Activated B cell treated with CpG ODN at 0.5 μM for 24 hours (primary cell): Measurements from ENCODE around the gene CD3E. TPM values are rescaled to one million over a fixed set of nuclear protein-coding genes. Genes with fewer than 3 reads are reported as not detected.
A peak's percentile ranks its signal among the peaks of the same experiment; 100 is the strongest.

Source experiments
- ATAC-seq: fragments of 200-7000 bp; cut with Tn5 transposase; one replicate; pipeline ENCODE4 v1.10.0; 2021; ENCODE audit warnings: low read depth, mild to moderate bottlenecking, moderate library complexity
- CTCF ChIA-PET: fragments of 350-600 bp; sonication (Branson Sonifier 250); formaldehyde crosslinking; loops from one replicate; lab custom pipeline; 2021; ENCODE audit warnings: antibody characterized with exemption; lab: Charles Lee
- POLR2A ChIA-PET: fragments of 350-600 bp; sonication (Branson Sonifier 250); formaldehyde crosslinking; loops from one replicate; lab custom pipeline; 2021; ENCODE audit warnings: antibody characterized with exemption; lab: Charles Lee
- DNase-seq: peaks from one replicate; pipeline ENCODE4 v3.0.0; 2022
- H3K27ac Mint-ChIP-seq: one replicate; pipeline ENCODE4 v1.8.0; 2020; ENCODE audit warnings: mixed read lengths
- H3K27me3 Mint-ChIP-seq: one replicate; pipeline ENCODE4 v1.8.0; 2021; ENCODE audit warnings: mixed read lengths
- H3K36me3 Mint-ChIP-seq: one replicate; pipeline ENCODE4 v1.8.0; 2021; ENCODE audit warnings: low read depth, mixed read lengths
- H3K4me1 Mint-ChIP-seq: one replicate; pipeline ENCODE4 v1.8.0; 2021; ENCODE audit warnings: mixed read lengths
- H3K4me3 Mint-ChIP-seq: one replicate; pipeline ENCODE4 v1.8.0; 2020; ENCODE audit warnings: mild to moderate bottlenecking, mixed read lengths
- H3K9me3 Mint-ChIP-seq: one replicate; pipeline ENCODE4 v1.8.0; 2020; ENCODE audit warnings: mixed read lengths
- CTCF ChIP-seq: fragments of 200-600 bp; IDR thresholded peaks from one replicate; pipeline ENCODE4 v1.8.0; 2022; ENCODE audit warnings: antibody characterized with exemption, mild to moderate bottlenecking
- intact Hi-C: fragments of 100-400 bp; cut with micrococcal nuclease; formaldehyde crosslinking; loops from one replicate; pipeline ENCODE4 v1.15.1; 2024
- total RNA-seq: library from RNA; stranded (reverse); gene quantifications from 2 replicates; pipeline ENCODE4 v1.2.3, GENCODE V29; 2022

CD3E gene
- total RNA-seq, 1 donor from 2014 or later = 0.95 TPM

GRCh38 chr11:118295199-118295598 is 9.3 kb upstream of the CD3E start:
- no peak for DNase-seq
- ChIA-PET CTCF (interaction anchor here (0.7 to 2.1 kb wide), 24 partner anchors 9 to 479 kb away, joined by 3 to 22 read pairs (median 4); partner anchors contain the start of genes CD3E, MPZL2 and UBE4A), POLR2A (interaction anchor here (1.4 kb wide), 1 partner anchor 64 kb away, joined by 3 read pairs; the partner anchor contains the start of gene UBE4A)
- intact Hi-C loops = no loop called here
- Mint-ChIP-seq H3K4me1 (no peaks in the 10 kb centered on the region), H3K27ac (no peak overlapping the region), H3K9me3 (no peaks in the 10 kb centered on the region), H3K27me3 (peaks cover 13% of the 10 kb centered on the region), H3K4me3 (no peak overlapping the region), H3K36me3 (no peaks in the 10 kb centered on the region)
- ATAC-seq = no peak
- TF ChIP-seq CTCF = no peak

GRCh38 chr11:118295815-118296454 is 8.6 kb upstream of the CD3E start:
- ATAC-seq (peak; percentile 34), DNase-seq (no peak)
- peaks cover 11% of the 10 kb centered on the region for H3K27me3 Mint-ChIP-seq
- ChIA-PET POLR2A (interaction anchor here (0.8 to 1.4 kb wide), 2 partner anchors 58 to 63 kb away, joined by 3 read pairs; partner anchors contain the start of gene UBE4A), CTCF (interaction anchor here (0.7 to 2.1 kb wide), 23 partner anchors 9 to 480 kb away, joined by 3 to 22 read pairs (median 5); partner anchors contain the start of genes CD3E, MPZL2 and UBE4A)
- intact Hi-C loops = loop anchor here (1.0 kb wide), 2 partner anchors 57 to 192 kb away; no protein-coding TSS in a partner anchor
- H3K36me3 Mint-ChIP-seq = no peaks in the 10 kb centered on the region
- peak; percentile 44 for TF ChIP-seq CTCF
- no peaks in the 10 kb centered on the region for H3K9me3 Mint-ChIP-seq
- no peak overlapping the region for H3K27ac Mint-ChIP-seq
- H3K4me1 Mint-ChIP-seq = no peaks in the 10 kb centered on the region
- H3K4me3 Mint-ChIP-seq = no peak overlapping the region

GRCh38 chr11:118301600-118302195 is 2.8 kb upstream of the CD3E start:
- intact Hi-C loops = no loop called here
- ChIA-PET POLR2A (interaction anchor here (0.6 kb wide), 2 partner anchors 48 to 442 kb away, joined by 3 to 5 read pairs; no protein-coding TSS in a partner anchor), CTCF (interaction anchor here (1.3 kb wide), 1 partner anchor 103 kb away, joined by 5 read pairs; no protein-coding TSS in a partner anchor)
- Mint-ChIP-seq H3K27me3 (peaks cover 6% of the 10 kb centered on the region), H3K4me1 (peaks cover 7% of the 10 kb centered on the region), H3K4me3 (no peak overlapping the region), H3K9me3 (no peaks in the 10 kb centered on the region), H3K36me3 (no peaks in the 10 kb centered on the region), H3K27ac (no peak overlapping the region)
- DNase-seq (no peak), ATAC-seq (no peak)
- TF ChIP-seq CTCF = no peak

GRCh38 chr11:118304227-118304567 is 333 bp upstream of the CD3E start:
- ATAC-seq = no peak
- CTCF ChIA-PET = interaction anchor here (2.5 kb wide), 1 partner anchor 8 kb away, joined by 9 read pairs; no protein-coding TSS in a partner anchor
- no peak overlapping the region for H3K4me3 Mint-ChIP-seq

More at GRCh38 chr11:118304227-118304567, 333 bp upstream of the CD3E start:
- Mint-ChIP-seq H3K4me1 (peaks cover 7% of the 10 kb centered on the region), H3K27me3 (peaks cover 6% of the 10 kb centered on the region), H3K36me3 (no peaks in the 10 kb centered on the region), H3K9me3 (no peaks in the 10 kb centered on the region), H3K27ac (no peak overlapping the region)
- POLR2A ChIA-PET = no interaction called here
- intact Hi-C loops = no loop called here
- DNase-seq = no peak
- TF ChIP-seq CTCF = no peak
